IPS-20b (cell line): ENCODE measurements around the gene TBX18.

Experiments used
- H3K27ac ChIP-seq: one replicate; pipeline ENCODE4 v1.5.1; 2013; ENCODE audit warnings: low read length
- H3K27me3 ChIP-seq: 2 replicates; pipeline ENCODE4 v1.6.1; 2013; ENCODE audit warnings: mild to moderate bottlenecking, low read length, inconsistent platforms; ENCODE audit not compliant: insufficient read depth
- H3K36me3 ChIP-seq: 2 replicates; pipeline ENCODE4 v1.6.1; 2013; ENCODE audit warnings: low read depth, mild to moderate bottlenecking, inconsistent platforms, low read length, moderate library complexity; ENCODE audit not compliant: insufficient read depth
- H3K4me1 ChIP-seq: 2 replicates; pipeline ENCODE4 v1.6.1; 2013; ENCODE audit warnings: mild to moderate bottlenecking, control low read depth, inconsistent platforms, low read length, moderate library complexity; ENCODE audit not compliant: insufficient read depth
- H3K4me3 ChIP-seq: 2 replicates; pipeline ENCODE4 v1.5.1; 2013; ENCODE audit warnings: mild to moderate bottlenecking, low read length, inconsistent platforms
- H3K9ac ChIP-seq: 2 replicates; pipeline ENCODE4 v1.6.1; 2013; ENCODE audit warnings: low read depth, mild to moderate bottlenecking, inconsistent platforms, low read length, moderate library complexity
- H3K9me3 ChIP-seq: 2 replicates; pipeline ENCODE4 v1.6.1; 2013; ENCODE audit warnings: mild to moderate bottlenecking, low read depth, low read length, inconsistent platforms; ENCODE audit not compliant: insufficient read depth

Gene TBX18

DNA sequence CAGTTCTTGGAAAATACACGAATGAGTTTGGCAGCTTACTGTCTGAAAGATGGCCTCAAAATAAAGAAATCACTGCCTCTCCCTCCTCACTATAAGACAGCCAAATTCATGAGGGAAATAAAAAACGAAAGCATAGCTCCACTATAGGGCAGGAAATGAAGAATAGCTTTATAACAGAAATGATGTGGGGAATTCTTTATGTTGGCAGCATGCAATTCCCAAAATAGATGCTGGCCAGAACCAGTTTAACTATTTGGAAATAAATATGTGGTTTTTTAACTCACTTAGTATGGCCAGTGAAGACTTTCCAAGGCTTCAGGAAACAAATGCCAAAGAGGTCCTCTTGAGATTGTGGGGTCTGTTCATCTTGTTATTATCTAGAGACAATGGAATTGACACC, 100.5 kb downstream of the TBX18 start:
- H3K4me1 ChIP-seq = no peaks in the 10 kb centered on the region; the same call in 1 of the 2 replicates
- no peaks in the 10 kb centered on the region for H3K9me3 ChIP-seq
- no peak overlapping the region for H3K9ac ChIP-seq
- H3K4me3 ChIP-seq = no peak overlapping the region
- no peaks in the 10 kb centered on the region for H3K27me3 ChIP-seq
- H3K27ac ChIP-seq = no peak overlapping the region
- H3K36me3 ChIP-seq = no peaks in the 10 kb centered on the region

DNA sequence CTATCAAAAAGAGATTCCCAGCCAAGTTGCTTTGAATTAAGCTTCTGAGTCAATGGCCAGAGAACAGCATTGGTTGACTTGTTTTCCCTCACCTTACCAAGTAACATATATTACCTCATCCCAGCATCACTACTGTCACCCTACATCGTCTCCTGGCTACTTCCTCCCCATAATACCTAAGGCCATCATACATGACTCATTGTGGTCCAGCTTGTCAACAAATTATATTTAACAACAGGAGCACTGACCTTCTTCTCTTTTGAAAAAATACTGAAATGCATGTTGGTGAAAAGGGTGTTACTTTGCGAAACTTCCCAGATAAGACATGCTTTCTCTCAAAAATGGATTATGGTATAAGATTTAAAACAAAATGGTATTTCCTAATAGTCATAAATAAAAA, 106.9 kb downstream of the TBX18 start:
- H3K27me3 ChIP-seq = no peaks in the 10 kb centered on the region
- H3K9me3 ChIP-seq = no peaks in the 10 kb centered on the region
- no peaks in the 10 kb centered on the region for H3K4me1 ChIP-seq
- no peak overlapping the region for H3K9ac ChIP-seq
- no peaks in the 10 kb centered on the region for H3K36me3 ChIP-seq
- no peak overlapping the region for H3K27ac ChIP-seq
- H3K4me3 ChIP-seq = no peak overlapping the region

DNA sequence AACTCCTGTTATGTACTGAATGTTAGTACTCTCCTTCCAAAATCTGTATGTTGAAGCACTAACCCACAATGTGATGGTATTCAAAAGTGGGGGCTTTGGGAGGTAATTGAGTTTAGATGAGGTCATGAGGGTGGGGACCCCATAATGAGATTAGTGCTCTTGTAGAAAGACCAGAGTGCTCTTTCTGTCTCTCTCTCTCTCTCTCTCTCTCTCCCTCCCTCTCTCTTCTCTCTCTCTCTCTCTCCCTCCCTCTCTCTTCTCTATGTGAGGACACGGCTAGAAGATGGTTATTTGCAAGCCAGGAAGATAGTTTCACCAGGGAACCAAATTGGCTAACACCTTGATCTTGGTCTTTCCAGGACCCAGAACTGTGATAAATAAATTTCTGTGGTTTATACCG, 107.4 kb downstream of the TBX18 start:
- H3K4me1 ChIP-seq = no peaks in the 10 kb centered on the region
- no peak overlapping the region for H3K9ac ChIP-seq
- H3K27me3 ChIP-seq = no peaks in the 10 kb centered on the region
- H3K9me3 ChIP-seq = no peaks in the 10 kb centered on the region
- H3K36me3 ChIP-seq = no peaks in the 10 kb centered on the region
- no peak overlapping the region for H3K27ac ChIP-seq
- H3K4me3 ChIP-seq = no peak overlapping the region

- no peak overlapping the region for H3K9ac ChIP-seq
- no peaks in the 10 kb centered on the region for H3K36me3 ChIP-seq
- no peaks in the 10 kb centered on the region for H3K4me1 ChIP-seq
- no peak overlapping the region for H3K27ac ChIP-seq
- H3K4me3 ChIP-seq = no peak overlapping the region
- H3K9me3 ChIP-seq = no peaks in the 10 kb centered on the region
- H3K27me3 ChIP-seq = no peaks in the 10 kb centered on the region
Observed at GRCh38 chr6:84653027-84653551, 111.3 kb downstream of the TBX18 start.

DNA sequence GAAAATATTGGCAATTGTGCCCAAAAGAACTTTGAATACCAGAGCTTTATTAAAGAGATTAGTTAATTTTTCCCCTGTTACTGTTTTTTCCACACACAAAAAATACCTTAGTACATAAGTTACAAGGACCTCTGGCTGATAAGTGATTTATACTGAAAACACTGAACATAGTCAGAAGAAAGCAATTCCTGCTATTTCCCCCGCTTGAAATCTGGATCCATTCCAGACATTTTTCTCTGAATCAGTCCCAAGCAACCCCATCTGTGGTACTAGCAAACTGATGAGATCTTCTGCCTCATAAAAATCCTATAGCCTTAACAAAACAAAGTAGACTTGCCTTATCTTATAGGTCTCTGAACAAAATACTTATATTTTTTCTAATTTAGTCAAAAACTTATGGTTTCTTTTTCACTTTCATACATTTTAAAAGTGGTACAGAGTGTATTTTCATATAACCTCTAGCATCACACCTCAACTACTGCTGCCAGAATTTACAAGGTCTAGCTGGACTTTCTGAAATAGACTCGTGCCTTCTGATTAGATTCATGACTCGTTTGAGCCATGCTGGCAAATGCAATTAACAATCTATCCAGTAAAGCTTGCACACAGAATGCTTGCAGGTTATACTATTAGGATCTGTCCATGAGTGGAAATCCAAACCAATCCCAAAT, 111.9 kb downstream of the TBX18 start:
- H3K4me3 ChIP-seq = no peak overlapping the region
- no peaks in the 10 kb centered on the region for H3K9me3 ChIP-seq
- H3K27me3 ChIP-seq = no peaks in the 10 kb centered on the region
- H3K27ac ChIP-seq = no peak overlapping the region
- no peaks in the 10 kb centered on the region for H3K36me3 ChIP-seq
- no peak overlapping the region for H3K9ac ChIP-seq
- no peaks in the 10 kb centered on the region for H3K4me1 ChIP-seq

DNA sequence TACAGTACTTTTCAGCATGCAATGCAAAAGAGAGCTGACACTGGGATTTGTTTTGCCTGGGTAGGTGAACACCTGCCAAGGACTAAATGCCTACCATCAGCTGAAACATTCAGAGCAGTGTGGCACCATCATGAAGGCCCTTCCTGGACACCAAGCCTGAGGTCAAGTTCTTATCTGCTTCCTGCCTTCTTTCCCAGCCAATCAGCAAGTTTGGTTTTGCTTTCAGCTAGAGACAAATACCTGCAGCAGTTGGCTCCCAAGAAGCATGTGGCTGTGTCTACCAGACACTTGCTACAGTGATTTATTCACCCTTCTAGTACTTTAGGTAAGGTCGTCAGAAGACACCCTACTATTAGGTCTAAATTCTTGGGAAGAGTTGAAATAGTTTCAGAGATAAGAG, 112.8 kb downstream of the TBX18 start:
- no peaks in the 10 kb centered on the region for H3K9me3 ChIP-seq
- no peaks in the 10 kb centered on the region for H3K36me3 ChIP-seq
- no peaks in the 10 kb centered on the region for H3K27me3 ChIP-seq
- H3K27ac ChIP-seq = no peak overlapping the region
- no peak overlapping the region for H3K9ac ChIP-seq
- no peaks in the 10 kb centered on the region for H3K4me1 ChIP-seq
- H3K4me3 ChIP-seq = no peak overlapping the region

GRCh38 chr6:84648444-84648843, 116.0 kb downstream of the TBX18 start:
- no peak overlapping the region for H3K4me3 ChIP-seq
- no peak overlapping the region for H3K9ac ChIP-seq
- H3K4me1 ChIP-seq = no peaks in the 10 kb centered on the region
- no peaks in the 10 kb centered on the region for H3K36me3 ChIP-seq
- no peak overlapping the region for H3K27ac ChIP-seq
- H3K9me3 ChIP-seq = no peaks in the 10 kb centered on the region
- no peaks in the 10 kb centered on the region for H3K27me3 ChIP-seq

- Histone ChIP-seq H3K9me3 (no peaks in the 10 kb centered on the region), H3K9ac (no peak overlapping the region), H3K36me3 (no peaks in the 10 kb centered on the region), H3K27ac (no peak overlapping the region), H3K4me3 (no peak overlapping the region), H3K27me3 (no peaks in the 10 kb centered on the region), H3K4me1 (no peaks in the 10 kb centered on the region)
Observed at GRCh38 chr6:84645563-84646266, 118.7 kb downstream of the TBX18 start.

GRCh38 chr6:84645000-84645399, 119.4 kb downstream of the TBX18 start:
- H3K9me3 ChIP-seq = no peaks in the 10 kb centered on the region
- no peak overlapping the region for H3K4me3 ChIP-seq
- no peaks in the 10 kb centered on the region for H3K4me1 ChIP-seq
- H3K9ac ChIP-seq = no peak overlapping the region
- no peaks in the 10 kb centered on the region for H3K36me3 ChIP-seq
- no peaks in the 10 kb centered on the region for H3K27me3 ChIP-seq
- no peak overlapping the region for H3K27ac ChIP-seq

GRCh38 chr6:84643778-84644177, 120.6 kb downstream of the TBX18 start:
- H3K27me3 ChIP-seq = no peaks in the 10 kb centered on the region
- H3K9me3 ChIP-seq = no peaks in the 10 kb centered on the region
- no peaks in the 10 kb centered on the region for H3K4me1 ChIP-seq
- H3K4me3 ChIP-seq = no peak overlapping the region
- no peak overlapping the region for H3K9ac ChIP-seq
- H3K27ac ChIP-seq = no peak overlapping the region
- H3K36me3 ChIP-seq = no peaks in the 10 kb centered on the region

DNA sequence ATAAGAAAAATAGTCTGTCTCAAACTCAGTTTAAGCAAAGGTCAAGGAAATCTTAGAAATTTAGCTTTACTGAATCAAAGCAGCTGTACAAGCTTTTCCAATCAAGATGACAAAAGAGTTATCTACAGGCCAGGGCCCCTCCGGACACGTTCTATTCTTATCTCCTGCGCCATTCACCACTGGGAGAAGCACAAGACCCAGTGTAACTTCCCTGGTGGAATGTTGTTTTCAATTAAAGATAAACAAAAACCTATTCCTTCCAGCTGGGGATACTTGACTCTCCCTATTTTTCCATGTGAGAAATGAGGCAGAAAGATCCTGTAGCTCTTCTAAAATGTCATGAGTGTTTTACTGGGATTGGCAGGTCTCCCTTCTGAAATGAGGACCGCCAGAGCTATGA, 123.3 kb downstream of the TBX18 start:
- Histone ChIP-seq H3K4me3 (no peak overlapping the region), H3K27ac (no peak overlapping the region), H3K9me3 (no peaks in the 10 kb centered on the region), H3K4me1 (no peaks in the 10 kb centered on the region), H3K9ac (no peak overlapping the region), H3K27me3 (no peaks in the 10 kb centered on the region), H3K36me3 (no peaks in the 10 kb centered on the region)

GRCh38 chr6:84639396-84639795, 125.0 kb downstream of the TBX18 start:
- Histone ChIP-seq H3K4me1 (no peaks in the 10 kb centered on the region), H3K36me3 (no peaks in the 10 kb centered on the region), H3K9ac (no peak overlapping the region), H3K9me3 (no peaks in the 10 kb centered on the region), H3K4me3 (no peak overlapping the region), H3K27ac (no peak overlapping the region), H3K27me3 (no peaks in the 10 kb centered on the region)
